Measurements from ENCODE around the gene IQCE. TPM values are rescaled to one million over a fixed set of nuclear protein-coding genes. Genes with fewer than 3 reads are reported as not detected.
A peak's percentile ranks its signal among the peaks of the same experiment; 100 is the strongest.
"Not testable (repeated sequence)": the region's sequence is repeated elsewhere in the genome, so short reads cannot be mapped to it uniquely, and the experiment has no call there.

The IQCE gene
- total RNA-seq, 2 donors from 2014 or later: 14.6 to 19.1 TPM

- intact Hi-C loops (cut with DNase I): loop anchor here in 1 of 2 donors (1.0 kb wide), 1 partner anchor 40 kb away; no protein-coding TSS in a partner anchor
- peak; percentile 63 for DNase-seq (ENCODE audit: low spot score)
Observed at GRCh38 chr7:2542916-2543871, 15.6 kb upstream of the IQCE start.

GRCh38 chr7:2544541-2545188 is 14.1 kb upstream of the IQCE start:
- intact Hi-C loops (cut with DNase I): no loop called here
- DNase-seq (ENCODE audit: low spot score): peak; percentile 63

GRCh38 chr7:2545746-2546425 is 12.9 kb upstream of the IQCE start:
- DNase-seq (ENCODE audit: low spot score): no peak
- intact Hi-C loops (cut with DNase I): no loop called here

- intact Hi-C loops (cut with DNase I): no loop called here
- peak; percentile 80 for DNase-seq (ENCODE audit: low spot score)
Observed at GRCh38 chr7:2546776-2547586, 11.8 kb upstream of the IQCE start.

GRCh38 chr7:2551418-2551817 is 7.4 kb upstream of the IQCE start:
- DNase-seq (ENCODE audit: low spot score): peak; percentile 35
- intact Hi-C loops (cut with DNase I): loop anchor here in 1 of 2 donors (10.0 kb wide), 1 partner anchor 77 kb away; the partner anchor contains the start of gene GRIFIN

GRCh38 chr7:2553108-2553507 is 5.7 kb upstream of the IQCE start:
- intact Hi-C loops (cut with DNase I): loop anchor here in 1 of 2 donors (10.0 kb wide), 1 partner anchor 78 kb away; the partner anchor contains the start of gene GRIFIN
- DNase-seq (ENCODE audit: low spot score): no peak

- intact Hi-C loops (cut with DNase I): loop anchor here in 1 of 2 donors (10.0 kb wide), 1 partner anchor 79 kb away; the partner anchor contains the start of gene GRIFIN
- peak; percentile 61 for DNase-seq (ENCODE audit: low spot score)
Observed at GRCh38 chr7:2553831-2554581, 4.8 kb upstream of the IQCE start.

- DNase-seq (ENCODE audit: low spot score): peak; percentile 73
- intact Hi-C loops (cut with DNase I): loop anchor here in 1 of 2 donors (10.0 kb wide), 1 partner anchor 80 kb away; the partner anchor contains the start of gene GRIFIN
Observed at GRCh38 chr7:2554661-2555111, 4.1 kb upstream of the IQCE start.

GRCh38 chr7:2555121-2556052 is 3.4 kb upstream of the IQCE start, which contains the start of gene BRAT1:
BRAT1 (minus strand) TSS chr7:2555524; CDS start chr7:2554431, 1,093 bp downstream.
- intact Hi-C loops (cut with DNase I): loop anchor here in 1 of 2 donors (10.0 kb wide), 1 partner anchor 81 kb away; the partner anchor contains the start of gene GRIFIN

GRCh38 chr7:2559283-2559950 is 638 bp downstream of the IQCE start:
- DNase-seq (ENCODE audit: low spot score): peak; percentile 83
- intact Hi-C loops (cut with DNase I): loop anchor here in 1 of 2 donors (10.0 kb wide), 1 partner anchor 85 kb away; the partner anchor contains the start of gene GRIFIN

More at GRCh38 chr7:2555121-2556052, 3.4 kb upstream of the IQCE start, which contains the start of gene BRAT1:
- DNase-seq (ENCODE audit: low spot score): peak; percentile 99

- DNase-seq (ENCODE audit: low spot score); intact Hi-C loops (cut with DNase I): not testable (repeated sequence)
Observed at GRCh38 chr7:2563955-2564354, 5.2 kb downstream of the IQCE start.

- intact Hi-C loops (cut with DNase I): loop anchor here in 1 of 2 donors (5.0 kb wide), 1 partner anchor 117 kb away; no protein-coding TSS in a partner anchor
- DNase-seq (ENCODE audit: low spot score): peak; percentile 58
Observed at GRCh38 chr7:2564970-2565540, 6.3 kb downstream of the IQCE start.

GRCh38 chr7:2566348-2566889 is 7.6 kb downstream of the IQCE start:
- DNase-seq (ENCODE audit: low spot score): peak; percentile 7
- intact Hi-C loops (cut with DNase I): loop anchor here in 1 of 2 donors (5.0 kb wide), 1 partner anchor 116 kb away; no protein-coding TSS in a partner anchor

GRCh38 chr7:2566890-2567678 is 8.3 kb downstream of the IQCE start:
- peak; percentile 76 for DNase-seq (ENCODE audit: low spot score)
- intact Hi-C loops (cut with DNase I): loop anchor here in 1 of 2 donors (5.0 kb wide), 1 partner anchor 115 kb away; no protein-coding TSS in a partner anchor

Measured in posterior vena cava (tissue), 2 donors.